OCI-LY1 (cell line): ENCODE data around the gene CAPG.

Experiments
- H2AFZ ChIP-seq: fragments of 200-600 bp; sonication (generic), shearing (Covaris generic); 2 replicates; pipeline ENCODE4 v1.6.0; 2014; ENCODE audit warnings: antibody characterized with exemption, mild to moderate bottlenecking, low read length
- H3F3A ChIP-seq: fragments of 200-600 bp; sonication (generic), shearing (Covaris generic); 2 replicates; pipeline ENCODE4 v1.6.0; 2014; ENCODE audit warnings: mild to moderate bottlenecking, antibody characterized with exemption, low read length, moderate library complexity; ENCODE audit not compliant: insufficient read depth
- H3K27ac ChIP-seq: fragments of 200-600 bp; sonication (generic); 2 replicates; pipeline ENCODE4 v1.5.1; 2014; ENCODE audit warnings: low read length, mixed run types, mild to moderate bottlenecking, low read depth; ENCODE audit not compliant: poor library complexity, severe bottlenecking
- H3K27me3 ChIP-seq: fragments of 200-600 bp; sonication (generic); 2 replicates; pipeline ENCODE4 v1.6.0; 2014; ENCODE audit warnings: antibody characterized with exemption, mild to moderate bottlenecking, low read length, moderate library complexity; ENCODE audit not compliant: insufficient read depth
- H3K36me3 ChIP-seq: fragments of 200-600 bp; sonication (generic); 2 replicates; pipeline ENCODE4 v1.6.1; 2014; ENCODE audit warnings: mild to moderate bottlenecking, antibody characterized with exemption, low read length, moderate library complexity, mixed read lengths; ENCODE audit not compliant: insufficient read depth
- H3K4me1 ChIP-seq: fragments of 200-600 bp; sonication (generic); 2 replicates; pipeline ENCODE4 v1.5.1; 2014; ENCODE audit warnings: mild to moderate bottlenecking, low read length, moderate library complexity; ENCODE audit not compliant: insufficient read depth, severe bottlenecking
- H3K4me2 ChIP-seq: fragments of 200-600 bp; sonication (generic), shearing (Covaris generic); 2 replicates; pipeline ENCODE4 v1.6.1; 2014; ENCODE audit warnings: low read length
- H3K4me3 ChIP-seq: fragments of 200-600 bp; sonication (generic); 2 replicates; pipeline ENCODE4 v1.5.1; 2014; ENCODE audit warnings: low read length, low read depth, mild to moderate bottlenecking, mixed read lengths; ENCODE audit not compliant: poor library complexity, severe bottlenecking
- H3K79me2 ChIP-seq: fragments of 200-600 bp; shearing (Covaris generic); 2 replicates; pipeline ENCODE4 v1.6.1; 2016; ENCODE audit warnings: mixed run types, low read length, mixed read lengths; ENCODE audit not compliant: insufficient read depth
- H3K9ac ChIP-seq: fragments of 200-600 bp; sonication (generic), shearing (Covaris generic); 2 replicates; pipeline ENCODE4 v1.6.1; 2014; ENCODE audit warnings: mild to moderate bottlenecking, low read length, mixed read lengths
- H3K9me2 ChIP-seq: fragments of 200-600 bp; sonication (generic), shearing (Covaris generic); 2 replicates; pipeline ENCODE4 v1.6.1; 2014; ENCODE audit warnings: low read depth, mild to moderate bottlenecking, low read length, mixed read lengths
- H3K9me3 ChIP-seq: fragments of 200-600 bp; shearing (Covaris generic); 2 replicates; pipeline ENCODE4 v1.6.1; 2014; ENCODE audit warnings: low read length, mixed read lengths
- H4K20me1 ChIP-seq: fragments of 200-600 bp; sonication (generic), shearing (Covaris generic); 2 replicates; pipeline ENCODE4 v1.6.0; 2016; ENCODE audit warnings: mild to moderate bottlenecking, low read length; ENCODE audit not compliant: insufficient read depth
- EZH2 ChIP-seq: fragments of 200-600 bp; sonication (generic), shearing (Covaris generic); IDR thresholded peaks from 2 replicates; pipeline ENCODE4 v1.8.0; 2017; ENCODE audit warnings: borderline replicate concordance, mixed run types, mild to moderate bottlenecking, antibody characterized with exemption, low read length, moderate library complexity, mixed read lengths
- TF ChIP-seq, protein P1 (sequence below): fragments of 200-600 bp; sonication (generic), shearing (Covaris generic); IDR thresholded peaks from 2 replicates; pipeline ENCODE4 v1.5.1; 2017; ENCODE audit warnings: mild to moderate bottlenecking, antibody characterized with exemption, low read length, moderate library complexity, mixed read lengths

Gene CAPG

DNA sequence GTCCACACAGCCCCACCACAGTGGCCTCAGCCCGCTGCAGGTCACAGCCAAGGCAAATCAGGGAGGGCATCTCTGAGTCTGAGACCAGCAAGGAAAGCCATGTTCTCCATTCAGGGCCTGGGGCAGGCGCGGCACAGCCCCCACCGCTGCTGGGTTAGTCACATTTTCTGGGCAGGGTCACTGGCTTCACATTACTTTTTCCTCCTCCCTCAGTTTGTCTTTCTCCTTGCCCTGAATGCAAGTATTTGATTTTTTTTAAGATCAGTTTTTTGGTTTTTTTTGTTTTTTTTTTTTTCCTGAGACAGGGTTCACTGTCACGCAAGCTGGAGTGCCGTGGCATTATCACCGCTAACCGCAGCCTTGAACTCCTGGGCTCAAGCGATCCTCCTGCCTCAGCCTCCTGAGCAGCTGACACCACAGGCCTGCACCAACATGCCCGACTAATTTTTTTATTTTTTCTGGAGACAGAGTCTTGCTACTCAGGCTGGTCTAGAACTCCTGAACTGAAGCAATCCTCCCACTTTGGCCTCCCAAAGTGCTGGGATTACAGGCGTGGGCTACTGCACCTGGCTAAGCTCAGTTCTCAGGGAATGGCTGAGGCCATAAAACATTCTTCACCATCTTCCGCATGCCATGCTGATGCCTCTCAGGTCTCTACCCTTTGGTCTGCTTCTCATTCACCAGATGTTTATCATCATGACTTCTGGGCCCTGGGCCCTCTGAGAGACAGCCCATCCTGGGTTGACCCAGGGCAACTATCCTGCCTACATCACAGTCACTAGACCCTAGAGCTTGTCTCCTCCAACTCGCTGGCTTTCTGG lies 628 bp upstream of the CAPG start:
- no peak overlapping the region for H3K27ac ChIP-seq
- no peaks in the 10 kb centered on the region for H3K36me3 ChIP-seq
- H3K4me1 ChIP-seq = peaks cover 24% of the 10 kb centered on the region
- H3K4me3 ChIP-seq = no peak overlapping the region
- H3K9me2 ChIP-seq = no peaks in the 10 kb centered on the region
- no peak overlapping the region for H3K9ac ChIP-seq
- H3K4me2 ChIP-seq = peak overlapping the region; percentile 9; the same call in 1 of the 2 replicates
- TF ChIP-seq, protein P1, sequence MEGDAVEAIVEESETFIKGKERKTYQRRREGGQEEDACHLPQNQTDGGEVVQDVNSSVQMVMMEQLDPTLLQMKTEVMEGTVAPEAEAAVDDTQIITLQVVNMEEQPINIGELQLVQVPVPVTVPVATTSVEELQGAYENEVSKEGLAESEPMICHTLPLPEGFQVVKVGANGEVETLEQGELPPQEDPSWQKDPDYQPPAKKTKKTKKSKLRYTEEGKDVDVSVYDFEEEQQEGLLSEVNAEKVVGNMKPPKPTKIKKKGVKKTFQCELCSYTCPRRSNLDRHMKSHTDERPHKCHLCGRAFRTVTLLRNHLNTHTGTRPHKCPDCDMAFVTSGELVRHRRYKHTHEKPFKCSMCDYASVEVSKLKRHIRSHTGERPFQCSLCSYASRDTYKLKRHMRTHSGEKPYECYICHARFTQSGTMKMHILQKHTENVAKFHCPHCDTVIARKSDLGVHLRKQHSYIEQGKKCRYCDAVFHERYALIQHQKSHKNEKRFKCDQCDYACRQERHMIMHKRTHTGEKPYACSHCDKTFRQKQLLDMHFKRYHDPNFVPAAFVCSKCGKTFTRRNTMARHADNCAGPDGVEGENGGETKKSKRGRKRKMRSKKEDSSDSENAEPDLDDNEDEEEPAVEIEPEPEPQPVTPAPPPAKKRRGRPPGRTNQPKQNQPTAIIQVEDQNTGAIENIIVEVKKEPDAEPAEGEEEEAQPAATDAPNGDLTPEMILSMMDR = no peak
- TF ChIP-seq EZH2 = no peak
- H3K9me3 ChIP-seq = no peaks in the 10 kb centered on the region
- H2AFZ ChIP-seq = no peak overlapping the region
- H3K27me3 ChIP-seq = no peaks in the 10 kb centered on the region
- H4K20me1 ChIP-seq = no peaks in the 10 kb centered on the region
- no peaks in the 10 kb centered on the region for H3F3A ChIP-seq
- no peaks in the 10 kb centered on the region for H3K79me2 ChIP-seq

DNA sequence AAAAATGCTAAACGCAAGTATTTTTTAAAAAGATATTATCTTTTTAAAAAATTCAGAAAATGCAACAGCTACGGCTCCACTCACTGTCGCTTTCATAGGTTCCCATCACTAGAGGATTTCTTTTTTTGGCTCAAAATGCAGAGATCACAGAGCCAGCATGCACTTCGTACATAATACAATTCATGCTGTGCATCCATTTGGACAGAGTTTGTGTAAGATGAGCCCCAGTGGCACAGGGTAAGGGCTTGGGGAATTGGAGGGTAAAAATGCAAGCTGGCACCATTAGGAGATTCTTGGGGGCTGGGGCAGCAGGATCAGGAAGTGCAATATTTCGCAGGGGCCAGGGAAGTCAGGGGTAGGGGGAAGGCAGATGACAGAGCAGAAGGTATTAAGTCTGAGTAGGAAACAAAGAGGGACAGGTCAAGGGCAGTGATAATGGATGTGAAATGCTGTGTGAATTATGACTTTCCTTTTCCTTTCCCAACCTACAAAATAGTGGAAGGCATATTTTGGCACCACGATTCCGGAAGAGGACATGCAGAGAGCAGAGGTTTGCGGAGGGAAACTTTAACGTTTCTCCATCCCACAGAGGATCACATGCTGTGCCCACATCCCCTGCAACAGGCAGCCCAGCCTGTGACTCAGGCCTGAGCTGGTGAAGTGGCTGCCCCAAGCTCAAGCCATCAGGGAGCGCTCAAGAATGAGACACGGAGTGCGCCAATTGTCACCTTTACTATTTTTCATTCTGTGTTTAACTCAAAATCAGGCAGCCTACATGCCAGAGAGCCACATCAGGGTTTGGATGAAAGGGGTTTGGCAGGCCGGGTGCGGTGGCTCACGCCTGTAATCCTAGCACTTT lies 4.7 kb downstream of the CAPG start:
- no peak overlapping the region for H3K4me3 ChIP-seq
- no peak overlapping the region for H2AFZ ChIP-seq
- TF ChIP-seq EZH2 = no peak
- TF ChIP-seq, protein P1 = no peak
- H3K79me2 ChIP-seq = no peaks in the 10 kb centered on the region
- H4K20me1 ChIP-seq = no peaks in the 10 kb centered on the region
- H3K9me3 ChIP-seq = peaks cover 4% of the 10 kb centered on the region; the same call in 1 of the 2 replicates
- H3K9ac ChIP-seq = no peak overlapping the region
- no peak overlapping the region for H3K27ac ChIP-seq
- H3K4me1 ChIP-seq = peaks cover 19% of the 10 kb centered on the region
- H3K27me3 ChIP-seq = no peaks in the 10 kb centered on the region
- H3K4me2 ChIP-seq = no peak overlapping the region
- no peaks in the 10 kb centered on the region; the same call in 1 of the 2 replicates for H3K36me3 ChIP-seq
- H3K9me2 ChIP-seq = no peaks in the 10 kb centered on the region
- H3F3A ChIP-seq = no peaks in the 10 kb centered on the region

DNA sequence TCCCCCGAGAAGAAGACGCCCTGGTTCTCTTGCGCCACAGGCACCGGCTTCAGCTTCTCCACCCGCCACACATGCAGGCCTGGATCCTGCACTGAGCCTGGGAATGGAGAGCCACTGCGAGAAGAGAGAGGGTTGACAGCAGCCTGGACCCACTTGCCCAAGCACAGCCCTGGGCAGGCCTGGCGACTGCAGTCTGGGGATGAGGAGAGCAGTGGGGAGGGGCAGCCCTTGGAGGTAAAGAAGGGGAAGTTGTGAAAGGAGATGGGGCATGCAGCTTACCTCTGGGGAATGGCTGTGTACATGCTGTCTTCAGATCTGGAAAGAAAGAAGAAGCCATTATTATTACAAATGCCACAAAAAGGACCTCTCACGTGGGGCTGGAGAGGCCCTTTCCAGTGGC lies 8.3 kb downstream of the CAPG start:
- Histone ChIP-seq H3K9ac (no peak overlapping the region), H3K4me3 (no peak overlapping the region), H4K20me1 (no peaks in the 10 kb centered on the region), H3K9me3 (peaks cover 4% of the 10 kb centered on the region; the same call in 1 of the 2 replicates), H3K27ac (no peak overlapping the region), H3K36me3 (no peaks in the 10 kb centered on the region; the same call in 1 of the 2 replicates), H2AFZ (no peak overlapping the region), H3K27me3 (no peaks in the 10 kb centered on the region), H3K4me1 (no peaks in the 10 kb centered on the region), H3K9me2 (no peaks in the 10 kb centered on the region), H3K79me2 (no peaks in the 10 kb centered on the region), H3K4me2 (no peak overlapping the region), H3F3A (no peaks in the 10 kb centered on the region)
- no peak for TF ChIP-seq EZH2
- TF ChIP-seq, protein P1 = no peak
